ENCODE measurements around the gene CYBC1. TPM values are rescaled to one million over a fixed set of nuclear protein-coding genes. Genes with fewer than 3 reads are reported as not detected.
A peak's percentile ranks its signal among the peaks of the same experiment; 100 is the strongest.

The CYBC1 gene
- polyA plus RNA-seq, 2 of the 4 experiments (the other 2 are of a cell fraction), result 81.8 to 86.5 TPM

- TF ChIP-seq CBX8 (IDR thresholded peaks at IDR 0.05) (no peak), BCL3 (IDR thresholded peaks at IDR 0.05) (no peak), HOXA7 (CRISPR knock-in tag; IDR thresholded peaks at IDR 0.05) (0 out of 2 replicates have a peak, but pooled peaks have one; percentile 34), HMGXB4 (CRISPR knock-in tag; IDR thresholded peaks at IDR 0.05; ENCODE audit: borderline replicate concordance) (peak; percentile 97), CTCF (IDR thresholded peaks at IDR 0.05) (peak; percentile 98), KDM1A (IDR thresholded peaks at IDR 0.05; ENCODE audit: low read depth) (peak; percentile 90), CBX2 (IDR thresholded peaks at IDR 0.05; ENCODE audit: borderline replicate concordance, low read depth) (no peak), ZSCAN20 (CRISPR knock-in tag; IDR thresholded peaks at IDR 0.05) (no peak), HDAC2 (IDR thresholded peaks at IDR 0.05) (no peak), HES2 (IDR thresholded peaks at IDR 0.05) (no peak), ATOH8 (CRISPR knock-in tag; IDR thresholded peaks at IDR 0.05; ENCODE audit: low read depth) (0 out of 2 replicates have a peak, but pooled peaks have one; percentile 38), RNF2 (IDR thresholded peaks at IDR 0.05; ENCODE audit: borderline replicate concordance, low read depth) (no peak), ESRRA (IDR thresholded peaks at IDR 0.05; ENCODE audit: borderline replicate concordance, low read length) (no peak; the same call in 1 of the 2 replicates), POLR2AphosphoS2 (conservative IDR thresholded peaks at IDR 0.05; ENCODE audit: low read length) (no peak), BHLHE40 (IDR thresholded peaks at IDR 0.05; ENCODE audit: low read depth, low read length) (peak; percentile 48), FOSL2 (IDR thresholded peaks at IDR 0.05) (no peak), FOSL2 (CRISPR knock-in tag; IDR thresholded peaks at IDR 0.05) (peak; percentile 70), CEBPB (IDR thresholded peaks at IDR 0.05) (peak in 1 of 2 experiments; percentile 57; a peak in 1 of 4 replicates), TFCP2L1 (CRISPR knock-in tag; IDR thresholded peaks at IDR 0.05) (0 out of 2 replicates have a peak, but pooled peaks have one; percentile 4), HOXB5 (CRISPR knock-in tag; IDR thresholded peaks at IDR 0.05) (peak; percentile 48; the same call in 1 of the 2 replicates), FOSB (CRISPR knock-in tag; IDR thresholded peaks at IDR 0.05) (peak; percentile 46), EP300 (IDR thresholded peaks at IDR 0.05) (no peak), NPAS2 (CRISPR knock-in tag; IDR thresholded peaks at IDR 0.05; ENCODE audit: borderline replicate concordance) (no peak), E2F6 (IDR thresholded peaks at IDR 0.05; ENCODE audit: borderline replicate concordance, low read depth) (0 out of 2 replicates have a peak, but pooled peaks have one; percentile 40), USF2 (IDR thresholded peaks at IDR 0.05) (peak; percentile 43; the same call in 1 of the 2 replicates), MAX (IDR thresholded peaks at IDR 0.05) (peak; percentile 85), GATA3 (IDR thresholded peaks at IDR 0.05; ENCODE audit: borderline replicate concordance) (peak; percentile 75; the same call in 1 of the 2 replicates), NFE2L2 (conservative IDR thresholded peaks at IDR 0.05; ENCODE audit: low read length) (no peak), TP53 (CRISPR knock-in tag; IDR thresholded peaks at IDR 0.05) (no peak), RCOR1 (IDR thresholded peaks at IDR 0.05; ENCODE audit: low read depth, low read length) (no peak), JUNB (IDR thresholded peaks at IDR 0.05) (no peak), ZC3H11A (IDR thresholded peaks at IDR 0.05) (no peak), SMC3 (IDR thresholded peaks at IDR 0.05) (peak; percentile 57), JUN (IDR thresholded peaks at IDR 0.05) (peak in 1 of 2 experiments; percentile 66; a peak in 2 of 5 replicates), HOXB13 (CRISPR knock-in tag; IDR thresholded peaks at IDR 0.05; ENCODE audit: low read depth) (peak; percentile 65; the same call in 1 of the 2 replicates), ZFP36 (IDR thresholded peaks at IDR 0.05; ENCODE audit: borderline replicate concordance, partially characterized antibody) (peak; percentile 2)
These were observed 43.9 kb upstream of the CYBC1 start (continued) for GRCh38 chr17:82494236-82495055.
